ENCODE measurements around the gene TYRO3. TPM values are rescaled to one million over a fixed set of nuclear protein-coding genes. Genes with fewer than 3 reads are reported as not detected.

The TYRO3 gene
- total and polyA plus RNA-seq, 2 of the 13 experiments (the other 11 are each of a cell fraction or from before 2014, with no cell fraction given), result 24.0 to 43.6 TPM

GRCh38 chr15:41564286-41564959, 5.4 kb downstream of the TYRO3 start (continued):
- TF ChIP-seq, protein P1, sequence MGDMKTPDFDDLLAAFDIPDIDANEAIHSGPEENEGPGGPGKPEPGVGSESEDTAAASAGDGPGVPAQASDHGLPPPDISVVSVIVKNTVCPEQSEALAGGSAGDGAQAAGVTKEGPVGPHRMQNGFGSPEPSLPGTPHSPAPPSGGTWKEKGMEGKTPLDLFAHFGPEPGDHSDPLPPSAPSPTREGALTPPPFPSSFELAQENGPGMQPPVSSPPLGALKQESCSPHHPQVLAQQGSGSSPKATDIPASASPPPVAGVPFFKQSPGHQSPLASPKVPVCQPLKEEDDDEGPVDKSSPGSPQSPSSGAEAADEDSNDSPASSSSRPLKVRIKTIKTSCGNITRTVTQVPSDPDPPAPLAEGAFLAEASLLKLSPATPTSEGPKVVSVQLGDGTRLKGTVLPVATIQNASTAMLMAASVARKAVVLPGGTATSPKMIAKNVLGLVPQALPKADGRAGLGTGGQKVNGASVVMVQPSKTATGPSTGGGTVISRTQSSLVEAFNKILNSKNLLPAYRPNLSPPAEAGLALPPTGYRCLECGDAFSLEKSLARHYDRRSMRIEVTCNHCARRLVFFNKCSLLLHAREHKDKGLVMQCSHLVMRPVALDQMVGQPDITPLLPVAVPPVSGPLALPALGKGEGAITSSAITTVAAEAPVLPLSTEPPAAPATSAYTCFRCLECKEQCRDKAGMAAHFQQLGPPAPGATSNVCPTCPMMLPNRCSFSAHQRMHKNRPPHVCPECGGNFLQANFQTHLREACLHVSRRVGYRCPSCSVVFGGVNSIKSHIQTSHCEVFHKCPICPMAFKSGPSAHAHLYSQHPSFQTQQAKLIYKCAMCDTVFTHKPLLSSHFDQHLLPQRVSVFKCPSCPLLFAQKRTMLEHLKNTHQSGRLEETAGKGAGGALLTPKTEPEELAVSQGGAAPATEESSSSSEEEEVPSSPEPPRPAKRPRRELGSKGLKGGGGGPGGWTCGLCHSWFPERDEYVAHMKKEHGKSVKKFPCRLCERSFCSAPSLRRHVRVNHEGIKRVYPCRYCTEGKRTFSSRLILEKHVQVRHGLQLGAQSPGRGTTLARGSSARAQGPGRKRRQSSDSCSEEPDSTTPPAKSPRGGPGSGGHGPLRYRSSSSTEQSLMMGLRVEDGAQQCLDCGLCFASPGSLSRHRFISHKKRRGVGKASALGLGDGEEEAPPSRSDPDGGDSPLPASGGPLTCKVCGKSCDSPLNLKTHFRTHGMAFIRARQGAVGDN (CRISPR knock-in tag; IDR thresholded peaks at IDR 0.05), result peak; percentile 85
- TF ChIP-seq ZNF441 (CRISPR knock-in tag; IDR thresholded peaks at IDR 0.05; ENCODE audit: borderline replicate concordance), result peak; percentile 55; the same call in 1 of the 2 replicates
- TF ChIP-seq GABPB1 (CRISPR knock-in tag; IDR thresholded peaks at IDR 0.05), result peak; percentile 39; the same call in 1 of the 2 replicates
- 0 out of 2 replicates have a peak, but pooled peaks have one; percentile 23 for TF ChIP-seq HNRNPL (IDR thresholded peaks at IDR 0.05; ENCODE audit: low read depth, low read length)
- TF ChIP-seq IRF2 (CRISPR knock-in tag; IDR thresholded peaks at IDR 0.05), result peak; percentile 36; the same call in 1 of the 2 replicates
- 0 out of 2 replicates have a peak, but pooled peaks have one; percentile 50 for TF ChIP-seq POGK (CRISPR knock-in tag; conservative IDR thresholded peaks at IDR 0.05)
- no peak for TF ChIP-seq ATF7 (IDR thresholded peaks at IDR 0.05)
- 0 out of 2 replicates have a peak, but pooled peaks have one; percentile 22 for TF ChIP-seq ATF7 (CRISPR knock-in tag; IDR thresholded peaks at IDR 0.05)
- TF ChIP-seq TBX2 (CRISPR knock-in tag; IDR thresholded peaks at IDR 0.05; ENCODE audit: borderline replicate concordance), result peak; percentile 30; the same call in 1 of the 2 replicates
- peak; percentile 57 for TF ChIP-seq FOXA3 (CRISPR knock-in tag; IDR thresholded peaks at IDR 0.05)
- peak; percentile 25 for TF ChIP-seq TEAD3 (CRISPR knock-in tag; optimal IDR thresholded peaks at IDR 0.05; ENCODE audit: borderline replicate concordance)
- 0 out of 2 replicates have a peak, but pooled peaks have one; percentile 32 for TF ChIP-seq ATF1 (CRISPR knock-in tag; IDR thresholded peaks at IDR 0.05)
- peak; percentile 96 for TF ChIP-seq ZNF652 (CRISPR knock-in tag; IDR thresholded peaks at IDR 0.05; ENCODE audit: borderline replicate concordance, low read depth)
- TF ChIP-seq, protein P2, sequence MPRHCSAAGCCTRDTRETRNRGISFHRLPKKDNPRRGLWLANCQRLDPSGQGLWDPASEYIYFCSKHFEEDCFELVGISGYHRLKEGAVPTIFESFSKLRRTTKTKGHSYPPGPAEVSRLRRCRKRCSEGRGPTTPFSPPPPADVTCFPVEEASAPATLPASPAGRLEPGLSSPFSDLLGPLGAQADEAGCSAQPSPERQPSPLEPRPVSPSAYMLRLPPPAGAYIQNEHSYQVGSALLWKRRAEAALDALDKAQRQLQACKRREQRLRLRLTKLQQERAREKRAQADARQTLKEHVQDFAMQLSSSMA (CRISPR knock-in tag; IDR thresholded peaks at IDR 0.05), result peak; percentile 60; the same call in 1 of the 2 replicates
- no peak for TF ChIP-seq ZBTB26 (CRISPR knock-in tag; IDR thresholded peaks at IDR 0.05; ENCODE audit: borderline replicate concordance)
- TF ChIP-seq, protein P3, sequence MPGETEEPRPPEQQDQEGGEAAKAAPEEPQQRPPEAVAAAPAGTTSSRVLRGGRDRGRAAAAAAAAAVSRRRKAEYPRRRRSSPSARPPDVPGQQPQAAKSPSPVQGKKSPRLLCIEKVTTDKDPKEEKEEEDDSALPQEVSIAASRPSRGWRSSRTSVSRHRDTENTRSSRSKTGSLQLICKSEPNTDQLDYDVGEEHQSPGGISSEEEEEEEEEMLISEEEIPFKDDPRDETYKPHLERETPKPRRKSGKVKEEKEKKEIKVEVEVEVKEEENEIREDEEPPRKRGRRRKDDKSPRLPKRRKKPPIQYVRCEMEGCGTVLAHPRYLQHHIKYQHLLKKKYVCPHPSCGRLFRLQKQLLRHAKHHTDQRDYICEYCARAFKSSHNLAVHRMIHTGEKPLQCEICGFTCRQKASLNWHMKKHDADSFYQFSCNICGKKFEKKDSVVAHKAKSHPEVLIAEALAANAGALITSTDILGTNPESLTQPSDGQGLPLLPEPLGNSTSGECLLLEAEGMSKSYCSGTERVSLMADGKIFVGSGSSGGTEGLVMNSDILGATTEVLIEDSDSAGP (CRISPR knock-in tag; IDR thresholded peaks at IDR 0.05; ENCODE audit: borderline replicate concordance), result peak; percentile 39; the same call in 1 of the 2 replicates
- TF ChIP-seq DPF2 (CRISPR knock-in tag; IDR thresholded peaks at IDR 0.05; ENCODE audit: borderline replicate concordance, low read depth), result 0 out of 2 replicates have a peak, but pooled peaks have one; percentile 43
- 0 out of 2 replicates have a peak, but pooled peaks have one; percentile 25 for TF ChIP-seq CBX5 (CRISPR knock-in tag; IDR thresholded peaks at IDR 0.05; ENCODE audit: borderline replicate concordance)

Data from HepG2 (cell line).